Measurements from ENCODE around the gene FRMD4A.

Gene FRMD4A

DNA sequence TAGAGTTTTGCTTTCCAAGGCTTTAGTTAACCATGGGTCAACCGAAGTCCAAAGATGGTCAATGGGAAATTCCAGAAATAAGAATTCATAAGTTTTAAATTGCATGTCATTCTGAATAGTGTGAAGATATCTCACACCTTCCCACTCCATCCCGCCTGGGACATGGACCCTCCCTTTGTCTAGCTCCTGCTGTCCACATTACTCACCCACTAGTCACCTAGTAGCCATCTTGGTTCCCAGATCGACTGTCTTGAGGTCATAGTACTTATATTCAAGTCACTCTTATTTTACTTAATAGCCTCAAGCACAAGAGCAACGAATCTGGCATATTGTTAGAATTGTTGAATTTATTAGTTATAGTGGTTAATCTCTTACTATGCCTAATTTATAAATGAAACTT, 377.4 kb downstream of the FRMD4A start:
- Mint-ChIP-seq H3K27ac (no peak overlapping the region), H3K27me3 (peaks cover 20% of the 10 kb centered on the region), H3K9me3 (peaks cover 10% of the 10 kb centered on the region), H3K4me1 (ENCODE audit: low read depth) (peaks cover 8% of the 10 kb centered on the region), H3K4me3 (no peak overlapping the region), H3K36me3 (ENCODE audit: low read depth) (no peaks in the 10 kb centered on the region)
- intact Hi-C loops (cut with micrococcal nuclease) = no loop called here

DNA sequence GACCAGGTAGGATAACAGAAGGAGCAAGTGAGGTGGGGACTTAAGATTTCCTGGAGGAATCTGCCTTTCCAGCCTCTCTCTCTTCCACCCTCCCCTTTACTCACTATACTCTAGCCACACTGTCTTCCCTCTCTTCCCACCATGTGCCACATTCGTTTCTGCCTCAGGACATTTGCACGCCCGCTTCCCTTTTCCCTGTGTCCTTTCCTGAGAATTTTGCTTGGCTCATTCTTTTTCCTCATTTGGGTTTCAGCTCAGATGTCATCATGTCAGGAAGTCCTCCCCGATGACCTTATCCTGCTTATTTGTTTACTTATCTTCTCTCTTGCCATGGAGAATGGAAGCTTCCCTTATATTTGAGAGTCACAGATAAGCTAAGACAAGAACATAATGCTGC, 380.2 kb downstream of the FRMD4A start:
- H3K27ac Mint-ChIP-seq = no peak overlapping the region
- no peaks in the 10 kb centered on the region for H3K36me3 Mint-ChIP-seq (ENCODE audit: low read depth)
- H3K4me1 Mint-ChIP-seq (ENCODE audit: low read depth) = peaks cover 8% of the 10 kb centered on the region
- intact Hi-C loops (cut with micrococcal nuclease) = no loop called here
- H3K9me3 Mint-ChIP-seq = peaks cover 10% of the 10 kb centered on the region
- H3K27me3 Mint-ChIP-seq = peaks cover 19% of the 10 kb centered on the region
- no peak overlapping the region for H3K4me3 Mint-ChIP-seq

DNA sequence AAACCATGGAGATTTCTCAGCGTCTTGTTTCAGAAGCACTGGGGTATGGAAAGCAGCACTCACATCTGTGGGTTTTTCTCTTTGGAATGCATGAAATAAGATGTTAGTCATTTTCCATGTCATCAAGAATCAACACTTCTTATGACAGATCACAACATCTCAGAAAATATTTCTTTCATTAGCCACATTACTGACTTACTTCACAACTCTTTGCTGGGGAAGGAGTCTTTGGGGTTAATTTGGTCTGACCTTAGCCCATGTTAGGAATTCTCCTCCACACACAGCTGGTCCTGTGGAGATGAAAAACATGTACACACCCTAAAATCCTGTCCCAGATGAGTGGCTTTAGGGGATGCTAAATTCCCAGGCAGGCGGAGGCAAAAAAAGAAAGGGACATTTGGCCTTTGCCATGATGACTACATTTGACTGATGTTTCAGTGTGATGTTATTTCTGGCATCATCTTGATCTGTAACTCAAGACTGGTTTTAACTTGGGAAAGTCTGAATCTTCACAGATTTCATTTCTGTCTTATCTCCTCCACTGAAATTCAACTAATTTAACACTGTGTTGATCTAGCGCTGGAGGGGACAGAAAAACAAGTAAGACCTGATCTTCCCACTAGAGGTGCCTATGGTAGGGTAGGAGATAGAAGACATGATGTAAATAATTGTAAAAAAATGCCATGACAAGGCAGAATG, 380.7 kb downstream of the FRMD4A start:
- intact Hi-C loops (cut with micrococcal nuclease) = loop anchor here (10.0 kb wide), 1 partner anchor 135 kb away; no protein-coding TSS in a partner anchor
- no peak overlapping the region for H3K27ac Mint-ChIP-seq
- peaks cover 8% of the 10 kb centered on the region for H3K4me1 Mint-ChIP-seq (ENCODE audit: low read depth)
- no peaks in the 10 kb centered on the region for H3K36me3 Mint-ChIP-seq (ENCODE audit: low read depth)
- peaks cover 10% of the 10 kb centered on the region for H3K9me3 Mint-ChIP-seq
- H3K27me3 Mint-ChIP-seq = peaks cover 19% of the 10 kb centered on the region
- H3K4me3 Mint-ChIP-seq = no peak overlapping the region

DNA sequence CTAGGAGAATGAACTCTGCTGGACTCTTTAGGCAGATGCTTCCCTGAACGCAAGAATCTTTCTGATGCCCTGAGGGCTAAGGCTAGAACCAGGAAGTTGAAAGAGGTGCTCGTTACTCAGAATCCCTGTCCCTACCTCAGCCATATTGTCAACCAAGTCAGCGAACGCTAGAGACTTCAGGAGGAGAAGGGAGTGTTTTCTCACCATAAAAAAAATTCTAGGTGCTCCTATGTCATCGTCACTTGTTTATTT, 384.6 kb downstream of the FRMD4A start:
- H3K4me1 Mint-ChIP-seq (ENCODE audit: low read depth) = peaks cover 8% of the 10 kb centered on the region
- intact Hi-C loops (cut with micrococcal nuclease) = loop anchor here (10.0 kb wide), 1 partner anchor 131 kb away; no protein-coding TSS in a partner anchor
- H3K9me3 Mint-ChIP-seq = peaks cover 10% of the 10 kb centered on the region
- H3K27me3 Mint-ChIP-seq = peaks cover 38% of the 10 kb centered on the region
- H3K36me3 Mint-ChIP-seq (ENCODE audit: low read depth) = no peaks in the 10 kb centered on the region
- H3K27ac Mint-ChIP-seq = no peak overlapping the region
- H3K4me3 Mint-ChIP-seq = no peak overlapping the region

DNA sequence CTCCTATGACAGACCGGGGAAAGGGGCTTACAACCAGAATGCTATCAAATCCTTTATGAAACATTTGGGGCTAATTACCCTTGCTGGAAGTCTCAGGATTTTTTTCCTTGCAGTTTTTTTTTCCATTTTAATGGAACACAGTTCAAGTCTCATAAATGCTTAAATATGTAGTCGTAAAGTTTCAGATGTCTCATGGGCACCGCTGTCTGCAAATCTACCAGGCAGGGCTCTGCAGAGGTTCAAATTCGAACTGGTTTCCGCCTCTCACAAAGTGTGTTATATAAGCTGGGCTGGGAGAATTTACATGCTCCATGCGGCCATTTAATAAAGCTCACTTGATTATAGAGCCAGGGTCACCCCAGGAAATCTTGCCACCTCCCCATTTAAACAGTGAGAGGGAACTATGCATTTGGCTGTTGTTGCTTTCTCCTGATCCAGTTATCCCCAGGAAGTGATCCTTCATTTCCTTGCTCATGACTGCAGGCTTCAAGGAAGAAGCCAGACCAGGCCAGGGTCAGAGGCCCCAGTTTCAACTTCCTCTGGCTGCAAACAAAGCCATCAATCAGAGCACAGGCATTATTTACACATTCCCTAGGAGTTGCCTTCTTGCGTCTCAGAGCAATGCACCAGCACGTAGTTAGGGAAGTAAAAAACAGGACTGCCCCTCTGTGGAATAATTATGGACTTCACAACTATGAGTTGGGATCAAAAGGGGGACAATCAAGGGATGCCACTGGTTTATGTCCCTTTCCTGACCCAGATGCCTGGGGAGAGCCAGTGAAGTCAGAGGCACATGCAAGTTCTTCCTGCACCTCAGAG, 385.1 kb downstream of the FRMD4A start:
- Mint-ChIP-seq H3K4me3 (no peak overlapping the region), H3K9me3 (peaks cover 11% of the 10 kb centered on the region), H3K4me1 (ENCODE audit: low read depth) (peaks cover 3% of the 10 kb centered on the region), H3K27ac (no peak overlapping the region), H3K36me3 (ENCODE audit: low read depth) (no peaks in the 10 kb centered on the region), H3K27me3 (peaks cover 35% of the 10 kb centered on the region)
- intact Hi-C loops (cut with micrococcal nuclease) = loop anchor here (10.0 kb wide), 1 partner anchor 131 kb away; no protein-coding TSS in a partner anchor

DNA sequence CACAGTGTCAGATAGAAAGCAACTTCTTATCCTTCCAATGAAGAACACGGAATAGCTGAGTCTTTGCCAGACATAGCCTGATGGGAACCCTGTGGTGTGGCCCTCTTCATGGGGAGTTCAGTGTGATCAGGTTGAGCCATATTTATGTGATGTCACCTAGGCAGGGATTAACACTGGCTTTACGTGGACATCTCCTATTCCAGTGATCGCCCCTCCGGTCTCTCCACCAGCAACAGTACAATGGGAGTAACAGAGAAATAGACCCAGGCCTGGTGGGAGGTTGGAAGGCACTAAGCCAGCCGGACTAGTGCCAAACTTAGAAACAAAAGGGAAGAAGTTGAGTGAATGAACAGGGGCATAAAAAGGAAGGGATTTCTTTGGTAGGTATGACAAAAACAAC, 385.9 kb downstream of the FRMD4A start:
- Mint-ChIP-seq H3K4me3 (no peak overlapping the region), H3K4me1 (ENCODE audit: low read depth) (no peaks in the 10 kb centered on the region)

DNA sequence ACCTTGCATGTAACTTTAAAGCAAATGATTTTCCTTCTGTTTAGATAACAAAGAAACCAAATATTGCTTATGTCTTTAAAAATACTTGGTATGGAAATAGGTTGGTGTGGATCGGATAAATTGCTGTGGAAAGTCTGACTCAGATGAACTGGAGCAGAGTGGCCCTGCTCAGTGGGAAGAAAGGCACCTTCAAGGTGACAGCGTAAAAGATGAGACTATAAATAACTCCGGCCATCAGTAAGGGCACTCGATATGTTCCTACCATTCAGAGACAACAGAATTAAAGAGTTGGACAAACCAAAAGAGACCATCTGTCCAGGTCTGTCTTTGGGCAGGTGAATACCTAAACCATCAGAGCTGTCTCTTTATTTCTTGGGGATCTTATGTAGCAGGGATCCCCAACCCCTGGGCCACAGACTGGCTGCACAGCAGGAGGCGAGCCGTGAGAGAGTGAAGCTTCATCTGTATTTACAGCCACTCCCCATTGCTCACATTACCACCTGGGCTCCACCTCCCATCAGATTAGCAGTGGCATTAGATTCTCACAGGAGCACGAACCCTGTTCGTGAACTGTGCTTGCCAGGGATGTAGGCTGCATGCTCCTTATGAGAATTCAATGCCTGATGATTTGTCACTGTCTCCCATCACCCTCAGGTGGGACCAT, 386.9 kb downstream of the FRMD4A start:
- intact Hi-C loops (cut with micrococcal nuclease) = loop anchor here (10.0 kb wide), 1 partner anchor 129 kb away; no protein-coding TSS in a partner anchor
- Mint-ChIP-seq H3K4me1 (ENCODE audit: low read depth) (no peaks in the 10 kb centered on the region), H3K27me3 (peaks cover 35% of the 10 kb centered on the region), H3K9me3 (peaks cover 8% of the 10 kb centered on the region), H3K4me3 (no peak overlapping the region), H3K27ac (no peak overlapping the region), H3K36me3 (ENCODE audit: low read depth) (no peaks in the 10 kb centered on the region)

More for the DNA sequence above, 385.9 kb downstream of the FRMD4A start:
- intact Hi-C loops (cut with micrococcal nuclease) = loop anchor here (10.0 kb wide), 1 partner anchor 130 kb away; no protein-coding TSS in a partner anchor
- no peaks in the 10 kb centered on the region for H3K36me3 Mint-ChIP-seq (ENCODE audit: low read depth)
- H3K27ac Mint-ChIP-seq = no peak overlapping the region
- H3K27me3 Mint-ChIP-seq = peaks cover 35% of the 10 kb centered on the region
- H3K9me3 Mint-ChIP-seq = peaks cover 8% of the 10 kb centered on the region

DNA sequence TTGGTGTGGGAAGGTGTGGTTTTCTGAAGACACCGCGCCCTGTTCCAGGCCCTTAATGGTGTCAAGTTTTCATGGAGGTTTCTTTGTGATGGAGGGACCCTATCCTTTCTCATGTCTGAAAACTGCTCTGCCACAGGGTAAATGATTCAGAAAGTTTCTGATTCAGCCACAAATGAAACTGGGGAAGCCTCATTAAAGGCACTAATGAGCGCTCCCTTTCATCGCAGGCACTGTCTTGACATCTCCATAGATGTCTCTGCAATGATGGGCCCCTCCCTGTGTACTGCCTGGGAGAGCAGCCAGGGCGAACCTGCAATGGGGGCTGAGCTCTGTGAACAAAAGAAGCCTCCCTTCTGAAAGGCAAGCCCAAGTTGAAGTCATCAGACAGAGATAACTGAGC, 388.7 kb downstream of the FRMD4A start:
- H3K27me3 Mint-ChIP-seq = peaks cover 43% of the 10 kb centered on the region
- H3K27ac Mint-ChIP-seq = no peak overlapping the region
- peaks cover 8% of the 10 kb centered on the region for H3K9me3 Mint-ChIP-seq
- intact Hi-C loops (cut with micrococcal nuclease) = loop anchor here (10.0 kb wide), 1 partner anchor 127 kb away; no protein-coding TSS in a partner anchor
- H3K4me1 Mint-ChIP-seq (ENCODE audit: low read depth) = no peaks in the 10 kb centered on the region
- no peak overlapping the region for H3K4me3 Mint-ChIP-seq
- H3K36me3 Mint-ChIP-seq (ENCODE audit: low read depth) = no peaks in the 10 kb centered on the region

DNA sequence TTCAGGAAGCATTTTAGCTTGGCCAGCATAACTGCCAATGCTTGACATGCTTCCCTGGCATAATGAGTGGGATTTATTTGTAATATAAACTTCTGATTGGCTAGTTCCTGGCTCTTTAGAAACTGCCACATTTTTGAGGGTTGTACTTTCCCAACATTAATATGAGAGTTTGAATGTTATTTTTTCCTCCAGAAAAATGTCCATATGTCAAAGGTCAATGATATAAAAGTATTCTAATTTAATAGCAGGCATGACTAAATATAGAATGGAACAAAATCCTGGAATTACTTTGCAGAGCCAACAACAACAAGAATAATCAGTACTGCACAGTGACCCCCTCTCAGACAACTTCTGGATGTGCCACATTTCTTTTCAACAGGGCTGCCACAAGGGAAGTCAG, 391.3 kb downstream of the FRMD4A start:
- peaks cover 51% of the 10 kb centered on the region for H3K27me3 Mint-ChIP-seq
- no peaks in the 10 kb centered on the region for H3K4me1 Mint-ChIP-seq (ENCODE audit: low read depth)
- no peak overlapping the region for H3K27ac Mint-ChIP-seq
- H3K9me3 Mint-ChIP-seq = peaks cover 8% of the 10 kb centered on the region
- H3K4me3 Mint-ChIP-seq = no peak overlapping the region
- no peaks in the 10 kb centered on the region for H3K36me3 Mint-ChIP-seq (ENCODE audit: low read depth)
- intact Hi-C loops (cut with micrococcal nuclease) = no loop called here

DNA sequence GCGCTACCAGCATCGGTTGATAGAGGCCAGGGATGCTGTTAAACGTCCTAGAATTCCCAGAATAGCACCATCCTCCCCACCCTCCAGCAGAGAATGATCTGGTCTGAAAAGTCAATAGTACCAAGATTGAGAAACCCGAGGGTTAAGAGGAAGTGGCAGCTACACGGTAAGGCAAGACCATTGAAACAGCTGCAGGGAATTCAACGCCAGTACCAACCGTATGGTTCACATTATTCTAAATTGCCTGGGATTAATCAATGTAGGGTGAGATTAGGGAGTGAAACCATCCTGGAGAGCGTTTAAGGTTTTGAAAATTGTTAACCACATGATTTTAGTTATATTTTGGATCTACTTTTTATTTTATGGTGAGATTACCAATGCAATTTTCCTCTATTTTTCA, 391.8 kb downstream of the FRMD4A start:
- intact Hi-C loops (cut with micrococcal nuclease) = no loop called here
- Mint-ChIP-seq H3K9me3 (peaks cover 8% of the 10 kb centered on the region), H3K27me3 (peaks cover 49% of the 10 kb centered on the region)

DNA sequence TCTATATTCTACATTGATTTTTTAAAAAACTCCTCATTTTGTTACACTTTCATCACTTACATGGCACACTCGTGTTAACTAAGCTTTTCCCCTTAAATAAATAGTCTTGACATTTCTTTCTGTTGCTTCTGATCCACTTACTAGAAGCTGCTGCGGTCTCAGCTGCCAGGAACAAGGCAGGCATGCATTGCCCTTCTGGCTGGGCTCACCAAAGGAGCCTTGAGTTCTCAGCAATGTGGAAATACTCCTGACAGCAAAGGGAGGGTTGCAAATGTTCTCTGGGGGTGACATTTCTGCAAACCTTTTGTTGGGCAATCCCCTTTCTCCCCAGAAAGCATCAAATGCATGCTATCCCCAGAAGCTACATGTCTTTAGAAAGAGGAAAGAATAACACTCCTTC, 393.9 kb downstream of the FRMD4A start:
- no peaks in the 10 kb centered on the region for H3K36me3 Mint-ChIP-seq (ENCODE audit: low read depth)
- intact Hi-C loops (cut with micrococcal nuclease) = no loop called here
- H3K4me1 Mint-ChIP-seq (ENCODE audit: low read depth) = no peaks in the 10 kb centered on the region
- peaks cover 8% of the 10 kb centered on the region for H3K9me3 Mint-ChIP-seq
- no peak overlapping the region for H3K4me3 Mint-ChIP-seq
- no peak overlapping the region for H3K27ac Mint-ChIP-seq
- peaks cover 52% of the 10 kb centered on the region for H3K27me3 Mint-ChIP-seq

More for the DNA sequence above, 391.8 kb downstream of the FRMD4A start:
- Mint-ChIP-seq H3K4me3 (no peak overlapping the region), H3K27ac (no peak overlapping the region), H3K36me3 (ENCODE audit: low read depth) (no peaks in the 10 kb centered on the region), H3K4me1 (ENCODE audit: low read depth) (no peaks in the 10 kb centered on the region)

DNA sequence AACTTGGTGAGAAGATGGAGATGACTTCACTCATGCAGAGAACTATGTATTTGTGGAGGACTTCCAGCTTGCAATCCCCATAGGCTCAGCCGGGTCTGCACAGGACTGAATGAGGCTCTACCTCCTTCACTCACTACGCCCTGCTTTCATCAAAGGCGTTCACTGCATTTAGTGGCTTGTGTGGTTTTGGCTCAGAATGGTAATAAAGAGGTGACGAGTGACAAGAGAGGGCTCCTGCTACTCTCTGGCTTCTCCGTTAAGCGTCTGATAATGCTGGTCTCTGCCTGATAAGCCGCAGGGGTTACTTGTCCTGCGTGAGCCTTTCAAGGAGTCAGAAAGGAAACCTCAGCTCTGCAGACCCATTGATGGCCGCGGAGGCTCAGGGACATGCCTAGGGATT, 400.6 kb downstream of the FRMD4A start:
- Mint-ChIP-seq H3K27ac (no peak overlapping the region), H3K36me3 (ENCODE audit: low read depth) (no peaks in the 10 kb centered on the region), H3K9me3 (no peaks in the 10 kb centered on the region), H3K4me1 (ENCODE audit: low read depth) (peaks cover 10% of the 10 kb centered on the region), H3K27me3 (peaks cover 77% of the 10 kb centered on the region), H3K4me3 (no peak overlapping the region)
- intact Hi-C loops (cut with micrococcal nuclease) = no loop called here

DNA sequence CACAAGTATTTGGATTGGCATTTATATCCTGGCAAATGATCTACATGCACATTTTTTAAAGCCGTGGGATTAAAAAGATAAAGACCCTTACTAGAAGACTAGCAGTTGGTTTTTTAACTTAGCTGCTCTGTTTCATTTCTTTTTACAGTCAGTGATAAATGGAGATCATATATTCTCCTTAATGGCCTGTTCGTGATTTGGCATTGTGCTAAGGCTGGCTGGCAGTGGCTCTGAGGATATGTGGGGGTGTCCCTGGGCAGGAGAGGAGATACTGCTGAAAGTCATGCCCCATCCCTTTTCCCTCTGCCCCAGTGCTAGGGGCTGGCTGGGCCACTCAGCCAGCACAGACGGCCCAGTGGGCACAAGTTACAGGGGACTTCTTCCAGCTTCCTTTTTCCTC, 402.3 kb downstream of the FRMD4A start:
- H3K36me3 Mint-ChIP-seq (ENCODE audit: low read depth) = no peaks in the 10 kb centered on the region
- H3K4me1 Mint-ChIP-seq (ENCODE audit: low read depth) = peaks cover 23% of the 10 kb centered on the region
- peaks cover 73% of the 10 kb centered on the region for H3K27me3 Mint-ChIP-seq
- no peaks in the 10 kb centered on the region for H3K9me3 Mint-ChIP-seq
- H3K27ac Mint-ChIP-seq = no peak overlapping the region
- no peak overlapping the region for H3K4me3 Mint-ChIP-seq
- intact Hi-C loops (cut with micrococcal nuclease) = no loop called here
